OCI-LY7 (cell line): ENCODE results near the gene ZC2HC1B.

Experiments
- CTCF ChIP-seq: fragments of 200-600 bp; sonication (generic); conservative IDR thresholded peaks from 2 replicates; pipeline ENCODE4 v1.5.1; 2014; ENCODE audit warnings: mild to moderate bottlenecking, antibody characterized with exemption, low read length, moderate library complexity, mixed read lengths
- EZH2phosphoT487 ChIP-seq: fragments of 200-600 bp; sonication (generic); IDR thresholded peaks from 2 replicates; pipeline ENCODE4 v1.6.1; 2018; ENCODE audit warnings: low read depth, borderline replicate concordance, mild to moderate bottlenecking, mixed run types, antibody characterized with exemption, low read length, moderate library complexity, mixed read lengths

GRCh38 chr6:143963158-143963919, 99.1 kb downstream of the ZC2HC1B start:
- no peak for TF ChIP-seq CTCF
- no peak for TF ChIP-seq EZH2phosphoT487
